Fibroblast of the conjunctiva (primary cell): ENCODE measurements around the gene TUBGCP5.
A peak's percentile ranks its signal among the peaks of the same experiment; 100 is the strongest.
"Not testable (repeated sequence)": the region's sequence is repeated elsewhere in the genome, so short reads cannot be mapped to it uniquely, and the experiment has no call there.

ENCODE experiments used
- DNase-seq: peaks from one replicate; pipeline ENCODE4 v3.0.0-alpha.2; 2010; ENCODE audit warnings: low read depth

TUBGCP5 gene

DNA sequence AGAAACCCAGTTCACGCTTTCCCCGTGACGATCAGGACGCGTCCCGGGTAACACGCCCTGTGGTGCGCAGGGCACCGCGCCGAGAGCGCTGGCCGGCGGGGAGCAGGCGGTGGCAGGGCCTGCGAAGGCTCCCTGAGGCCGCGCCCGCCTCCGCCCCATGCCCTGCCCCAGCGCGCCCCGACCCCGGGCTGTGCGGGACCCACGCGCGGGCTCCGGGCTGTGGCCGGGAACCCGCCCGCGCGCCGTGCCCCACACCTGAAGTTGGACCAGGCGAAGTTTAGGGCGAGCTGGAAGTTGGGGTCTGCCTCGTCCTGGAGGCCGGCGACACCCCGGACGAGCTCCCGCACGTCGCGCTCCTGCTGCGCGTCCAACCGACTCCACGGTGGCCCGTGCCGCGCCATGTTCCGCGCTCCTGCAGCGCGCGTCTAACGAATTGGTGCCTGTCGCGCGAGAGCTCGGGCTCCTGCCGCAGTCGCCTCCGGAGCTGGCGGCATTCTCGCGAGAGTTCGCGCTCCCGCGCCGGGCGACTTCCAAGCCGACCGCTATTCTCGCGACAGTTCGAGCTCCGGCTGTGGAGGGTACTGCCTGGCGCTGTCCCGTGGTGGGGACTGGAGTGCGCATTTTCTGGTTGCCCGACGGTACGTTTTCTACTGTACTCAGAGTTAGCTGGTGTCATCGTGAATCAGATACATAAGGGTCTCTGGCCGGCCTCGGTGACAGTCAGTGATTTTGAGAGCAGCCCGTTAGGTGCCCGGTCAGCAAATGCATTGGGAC, at the start of gene TUBGCP5:
Gene TUBGCP5, minus strand, starts transcription at position 427 of the 774 bp plus-strand sequence. Its CDS starts 26 bp downstream, at position 401.
- peak; percentile 97 for DNase-seq

DNA sequence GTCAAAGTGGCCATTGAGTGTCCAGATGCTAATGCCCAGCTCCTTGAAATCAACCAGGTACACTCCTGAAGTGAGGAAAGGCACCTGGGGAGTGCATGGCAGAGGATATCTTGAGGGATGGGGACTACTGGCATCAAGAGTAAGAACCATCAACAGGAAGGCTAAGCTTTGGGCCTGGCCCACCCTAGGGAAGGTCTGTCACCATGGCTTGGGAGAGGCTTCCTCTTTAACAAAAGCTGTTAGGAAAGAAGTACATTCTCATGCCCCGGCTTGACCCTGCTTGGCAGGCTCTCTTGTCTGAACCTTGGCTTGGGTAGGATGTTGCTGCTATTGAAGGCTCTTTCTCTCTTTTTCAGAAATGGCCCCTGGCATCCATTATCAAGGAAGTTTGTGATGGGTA, 43.7 kb upstream of the TUBGCP5 start:
- no peak for DNase-seq

DNA sequence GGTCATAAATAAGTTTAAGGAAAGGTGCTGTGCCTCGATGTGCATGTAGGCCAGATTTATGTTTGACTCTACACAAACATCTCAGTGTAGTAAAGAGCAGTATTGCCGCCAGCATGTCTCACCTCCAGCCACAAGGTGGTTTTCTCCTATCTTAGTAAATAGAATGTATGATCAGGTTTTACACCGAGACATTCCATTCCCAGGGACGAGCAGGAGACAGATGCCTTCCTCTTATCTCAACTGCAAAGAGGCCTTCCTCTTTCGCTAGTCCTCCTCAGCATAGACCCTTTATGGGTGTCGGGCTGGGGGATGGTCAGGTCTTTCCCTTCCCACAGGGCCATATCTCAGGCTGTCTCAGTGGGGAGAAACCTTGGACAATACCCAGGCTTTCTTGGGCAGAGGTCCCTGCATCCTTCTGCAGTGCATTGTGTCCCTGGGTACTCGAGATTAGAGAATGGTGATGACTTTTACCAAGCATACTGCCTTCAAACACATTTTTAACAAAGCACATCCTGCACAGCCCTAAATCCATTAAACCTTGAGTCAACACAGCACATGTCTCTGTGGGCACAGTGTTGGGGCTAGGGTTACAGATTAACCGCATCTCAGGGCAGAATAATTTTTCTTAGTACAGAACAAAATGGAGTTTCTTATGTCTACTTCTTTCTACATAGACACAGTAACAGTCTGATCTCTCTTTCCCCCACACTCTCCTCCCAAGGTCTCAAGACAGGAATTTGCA, 42.8 kb upstream of the TUBGCP5 start:
- not testable (repeated sequence) for DNase-seq

DNA sequence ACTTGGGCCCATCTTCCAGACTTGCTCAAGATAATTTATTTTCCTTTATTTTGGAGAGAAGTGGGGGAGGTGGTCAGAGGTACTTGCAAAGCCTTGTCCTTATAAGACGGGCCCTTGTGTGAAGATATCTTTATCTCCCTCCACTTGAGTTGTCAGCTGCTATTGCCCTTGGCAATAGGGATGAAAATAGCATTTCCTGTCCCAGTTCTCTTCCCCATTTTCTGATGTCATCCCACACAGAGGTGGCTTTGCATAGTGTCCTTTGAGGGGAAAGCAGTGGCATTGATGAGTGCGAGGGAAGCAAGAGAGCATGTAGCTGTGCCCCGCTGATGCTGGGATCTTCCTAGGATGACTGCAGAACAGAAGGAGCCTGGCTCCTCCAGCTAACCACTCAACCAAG, 41.9 kb upstream of the TUBGCP5 start:
- no peak for DNase-seq

DNA sequence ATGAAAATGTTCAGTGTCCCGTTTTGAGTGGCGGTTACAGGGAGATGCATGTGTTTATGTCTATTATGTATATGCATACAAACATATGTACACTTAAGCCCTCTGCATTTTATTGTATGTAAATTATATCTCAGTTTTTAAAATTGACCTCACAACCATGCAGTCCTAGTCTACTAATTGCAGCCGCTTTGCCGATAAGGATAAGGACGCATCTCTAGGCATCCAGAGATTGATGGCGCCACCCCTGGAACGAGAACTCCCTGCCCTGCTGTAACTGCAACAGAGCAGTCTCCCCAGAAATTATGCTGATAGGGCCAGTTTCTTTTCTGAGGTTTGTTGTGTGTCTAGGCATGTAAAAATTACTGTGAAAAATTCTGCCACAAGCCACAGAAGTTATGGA, 40.4 kb upstream of the TUBGCP5 start:
- DNase-seq: no peak

DNA sequence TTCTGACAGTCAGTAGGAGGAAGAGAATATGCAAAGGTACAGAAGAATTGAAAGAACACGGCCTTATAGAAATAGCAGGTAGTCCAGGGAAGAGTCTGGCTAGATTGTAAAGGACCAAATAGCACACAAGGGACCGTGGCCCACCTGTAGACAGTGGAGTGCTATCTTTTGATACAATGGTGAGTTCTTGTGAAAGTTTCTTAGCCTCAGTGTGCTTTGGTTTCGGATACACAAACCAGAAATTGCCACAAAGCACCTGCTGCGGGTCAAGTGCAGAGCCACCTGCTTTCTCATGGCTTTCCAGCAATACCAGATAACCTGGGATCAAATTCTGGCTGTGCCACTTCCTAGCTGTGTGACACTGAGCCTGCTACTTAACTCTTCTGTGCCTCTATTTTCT, 36.6 kb upstream of the TUBGCP5 start:
- no peak for DNase-seq

DNA sequence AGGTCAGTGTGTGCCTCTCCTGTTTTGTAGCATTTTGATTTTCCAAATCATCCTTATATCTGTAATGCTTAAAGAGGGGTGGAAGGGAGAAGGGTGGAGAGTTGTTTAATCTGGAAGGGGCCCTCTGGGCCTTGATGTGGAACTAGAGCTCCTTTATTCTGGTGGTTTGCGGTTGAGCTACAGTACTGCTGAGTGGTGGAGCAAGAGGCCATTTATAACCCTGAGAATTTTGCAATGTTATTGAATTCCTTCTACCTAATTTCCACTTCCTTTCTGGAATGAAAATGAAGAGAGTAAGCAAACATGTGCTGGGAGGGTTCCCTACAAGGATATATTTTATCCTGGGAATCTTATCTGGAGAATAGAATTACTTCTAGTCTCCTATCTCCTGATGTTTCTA, 35.3 kb upstream of the TUBGCP5 start:
- no peak for DNase-seq

DNA sequence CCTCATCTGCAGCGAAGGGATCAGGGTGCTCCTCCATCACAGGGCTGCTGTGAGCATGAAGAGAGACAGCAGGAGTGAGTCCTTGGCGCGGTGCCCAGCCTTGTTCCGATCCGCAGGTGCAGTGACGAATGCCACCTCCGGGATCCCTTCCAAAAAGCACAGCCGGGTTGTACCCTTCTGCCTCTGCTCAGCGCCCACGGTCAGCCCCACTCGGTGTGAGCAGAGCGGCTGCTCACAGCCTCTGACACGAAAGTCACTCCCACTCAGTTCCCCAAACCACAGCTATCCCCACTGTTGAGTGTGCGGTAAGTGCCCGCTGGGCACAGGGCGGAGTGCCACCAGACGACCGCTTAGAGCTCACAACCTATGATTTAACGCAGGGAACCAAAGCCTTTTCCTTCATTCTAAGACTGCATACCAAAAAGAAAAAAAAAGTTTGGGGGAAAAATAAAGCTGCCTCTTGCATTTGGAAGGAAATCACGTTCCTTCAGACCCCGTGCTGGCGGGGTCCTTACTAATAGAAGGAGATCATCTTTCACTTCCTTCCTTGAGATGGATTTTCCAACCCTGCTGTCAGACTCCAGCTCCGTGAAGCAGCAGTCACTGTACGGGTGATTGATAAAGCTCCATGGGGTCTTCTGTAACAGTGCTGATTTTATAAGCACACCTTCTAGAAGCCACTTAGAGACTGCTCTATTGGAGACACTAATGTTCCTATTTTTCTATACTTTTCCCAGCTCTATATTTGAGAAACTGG, 34.7 kb upstream of the TUBGCP5 start:
- no peak for DNase-seq

DNA sequence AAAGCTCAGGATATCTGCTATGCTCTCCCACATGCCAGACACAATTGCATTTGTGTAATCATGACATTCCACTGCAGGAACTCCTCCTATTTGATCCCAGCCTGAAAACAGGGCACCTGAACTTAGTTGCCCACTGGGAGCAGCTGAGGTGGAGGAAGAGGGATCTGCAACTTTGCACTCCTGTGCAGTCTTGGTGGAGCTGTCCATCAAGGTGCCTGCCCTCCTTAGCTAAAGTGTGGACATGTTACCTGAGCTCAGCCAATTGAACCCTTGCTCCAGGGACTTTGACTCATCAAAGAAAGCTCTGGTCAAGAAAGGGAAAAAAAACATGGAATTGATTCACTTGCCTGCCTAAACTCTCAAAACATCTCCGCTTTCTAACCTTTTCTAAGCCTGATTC, 33.3 kb upstream of the TUBGCP5 start:
- DNase-seq: no peak

DNA sequence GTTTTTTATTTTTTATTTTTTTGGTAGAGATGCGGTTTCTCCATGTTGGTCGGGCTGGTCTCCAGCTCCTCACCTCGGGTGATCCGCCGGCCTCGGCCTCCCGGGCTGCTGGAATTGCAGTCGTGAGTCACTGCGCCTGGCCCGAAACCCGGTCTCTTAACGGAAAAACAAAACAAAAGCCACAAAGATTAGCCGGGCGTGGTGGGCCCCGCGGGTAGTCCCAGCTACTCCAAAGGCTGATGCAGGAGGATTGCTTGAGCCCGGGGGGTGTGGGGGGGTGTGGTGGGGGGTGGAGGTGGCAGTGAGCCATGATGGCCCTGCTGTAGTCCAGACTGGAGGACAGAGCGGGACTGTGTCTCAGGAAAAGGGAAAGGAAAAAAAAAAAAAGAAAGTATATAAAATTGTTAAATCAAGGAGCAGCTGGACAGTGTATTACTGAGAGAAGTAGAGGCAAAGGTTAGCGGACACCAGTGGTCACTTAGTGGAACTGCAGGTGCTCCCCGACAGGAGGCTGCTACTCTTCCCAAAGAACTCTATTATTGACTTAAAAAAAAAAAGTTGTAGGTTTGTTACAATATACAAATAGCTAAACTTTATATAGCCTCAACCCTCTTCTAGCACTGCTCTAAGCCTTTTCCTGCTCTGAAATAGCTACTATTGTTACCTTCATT, 30.3 kb upstream of the TUBGCP5 start:
- DNase-seq: no peak

DNA sequence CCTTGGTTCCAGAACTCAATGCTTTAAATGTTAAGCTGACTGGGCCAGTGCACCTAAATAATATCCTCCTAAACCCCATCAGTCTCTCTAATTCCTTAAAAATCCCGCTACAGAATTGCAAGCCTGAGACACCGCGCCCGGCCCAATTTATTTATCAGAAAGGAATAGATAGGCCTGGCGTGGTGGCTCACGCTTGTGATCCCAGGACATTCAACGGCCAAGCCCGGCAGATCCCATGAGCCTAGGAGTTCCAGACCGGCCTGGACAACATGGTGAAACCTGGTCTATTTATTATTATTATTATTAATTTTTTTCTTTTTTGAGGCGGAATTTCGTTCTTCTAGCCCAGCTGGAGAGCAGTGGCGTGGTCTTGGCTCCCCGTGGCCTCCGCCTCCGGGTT, 28.0 kb upstream of the TUBGCP5 start:
- DNase-seq: no peak

DNA sequence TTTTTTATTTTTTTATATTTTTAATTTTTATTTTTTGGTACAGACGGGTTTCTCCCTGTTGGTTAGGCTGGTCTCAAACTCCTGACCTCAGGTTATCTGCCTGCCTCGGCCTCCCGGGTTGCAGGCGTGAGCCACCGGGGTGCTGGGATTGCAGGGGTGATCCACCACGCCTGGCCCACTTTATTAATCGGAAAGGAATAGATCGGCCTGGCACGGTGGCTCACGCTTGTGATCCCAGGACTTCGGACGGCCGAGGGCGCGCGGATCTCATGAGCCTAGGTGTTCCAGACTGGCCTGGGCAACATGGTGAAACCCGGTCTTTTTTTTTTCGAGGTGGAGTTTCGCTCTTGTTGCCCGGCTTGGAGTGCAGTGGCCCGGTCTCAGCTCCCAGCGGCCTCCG, 26.5 kb upstream of the TUBGCP5 start:
- no peak for DNase-seq

DNA sequence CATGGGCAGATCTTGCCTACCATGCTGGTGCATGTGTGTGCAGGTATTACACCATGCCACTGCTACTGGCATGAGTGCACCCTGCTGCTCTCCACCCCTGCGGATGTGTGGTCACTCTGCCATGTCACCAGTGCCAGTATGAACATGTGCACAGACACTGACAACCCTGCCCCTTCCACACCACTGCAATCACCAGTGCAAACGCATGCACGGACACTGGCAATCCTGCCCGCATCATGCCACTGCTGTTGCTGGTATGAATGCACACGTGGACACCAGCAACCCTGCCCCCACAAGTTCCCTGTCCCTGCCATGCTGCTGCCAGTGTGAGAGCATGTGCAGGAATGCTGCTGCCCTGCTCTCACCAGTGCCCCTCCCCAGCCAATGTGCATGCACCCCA, 24.8 kb upstream of the TUBGCP5 start:
- DNase-seq: no peak

DNA sequence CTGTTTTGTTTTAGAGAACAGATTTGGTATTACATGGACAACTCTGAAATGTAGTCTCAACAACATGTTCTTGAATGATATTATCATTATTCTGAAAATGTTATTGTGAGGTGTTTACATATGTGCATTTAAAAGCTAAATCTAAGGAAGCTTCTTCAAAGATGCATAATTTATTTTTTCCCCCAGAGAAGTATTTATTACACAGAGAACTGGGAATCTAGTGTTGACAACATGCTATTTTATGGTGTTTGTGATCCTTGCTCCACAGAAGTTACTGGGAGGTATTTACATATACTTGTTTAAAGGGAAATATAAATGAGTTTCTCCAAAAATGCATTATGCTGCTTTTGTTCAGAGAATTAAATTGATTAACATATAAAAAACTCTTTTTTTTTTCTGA, 18.3 kb upstream of the TUBGCP5 start:
- DNase-seq: no peak

DNA sequence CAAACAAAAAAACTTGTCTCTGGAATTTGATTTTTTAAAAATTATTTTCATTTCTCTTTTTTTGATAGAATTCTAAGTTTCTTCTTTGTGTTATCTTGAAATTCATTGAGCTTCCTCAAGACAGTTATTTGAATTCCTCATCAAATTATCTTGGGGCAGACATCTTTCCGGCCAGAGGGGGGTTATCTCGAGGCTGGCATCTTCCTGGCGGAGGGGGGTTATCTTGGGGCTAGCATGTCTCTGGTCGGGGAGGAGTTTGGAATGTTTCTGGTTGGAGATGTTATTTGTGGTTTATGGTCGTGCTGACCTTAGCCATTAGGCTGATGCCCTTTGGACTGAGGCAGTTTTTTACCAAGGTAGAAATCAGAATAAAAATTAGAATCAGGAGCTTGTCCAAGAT, 15.9 kb upstream of the TUBGCP5 start:
- no peak for DNase-seq

DNA sequence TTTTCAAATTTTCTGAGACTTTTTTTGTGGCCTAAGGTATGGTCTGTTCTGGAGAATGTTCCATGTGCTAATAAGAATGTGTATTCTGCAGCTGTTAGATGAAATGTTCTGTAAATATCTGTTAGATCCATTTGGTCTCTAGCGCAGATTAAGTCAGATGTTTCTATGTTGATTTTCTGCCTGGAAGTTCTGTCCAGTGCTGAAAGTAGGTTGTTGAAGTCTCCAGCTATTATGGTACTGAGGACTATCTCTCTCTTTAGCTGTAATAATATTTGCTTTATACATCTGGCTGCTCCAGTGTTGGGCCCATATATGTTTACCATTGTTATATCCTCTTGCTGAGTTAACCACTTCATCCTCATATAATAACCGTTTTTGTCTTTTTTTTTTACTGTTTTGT, 13.2 kb upstream of the TUBGCP5 start:
- DNase-seq: no peak

DNA sequence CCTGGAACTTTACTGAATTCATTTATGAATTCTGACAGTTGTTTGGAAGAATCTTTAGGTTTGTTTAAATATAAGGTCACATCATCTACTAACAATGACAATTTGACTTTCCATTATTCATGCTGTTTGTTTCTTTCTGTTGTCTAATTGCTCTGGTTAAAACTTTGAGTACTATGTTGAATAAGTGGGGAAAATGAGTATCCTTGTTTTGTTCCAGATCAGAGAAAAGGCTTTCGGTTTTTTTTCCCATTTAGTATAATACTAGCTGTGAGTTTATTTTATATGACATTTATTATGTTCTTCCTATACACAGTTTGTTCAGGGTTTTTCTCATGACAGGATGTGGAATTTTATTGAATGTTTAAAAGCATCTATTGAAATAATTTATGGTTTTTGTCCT, 11.3 kb upstream of the TUBGCP5 start:
- no peak for DNase-seq

DNA sequence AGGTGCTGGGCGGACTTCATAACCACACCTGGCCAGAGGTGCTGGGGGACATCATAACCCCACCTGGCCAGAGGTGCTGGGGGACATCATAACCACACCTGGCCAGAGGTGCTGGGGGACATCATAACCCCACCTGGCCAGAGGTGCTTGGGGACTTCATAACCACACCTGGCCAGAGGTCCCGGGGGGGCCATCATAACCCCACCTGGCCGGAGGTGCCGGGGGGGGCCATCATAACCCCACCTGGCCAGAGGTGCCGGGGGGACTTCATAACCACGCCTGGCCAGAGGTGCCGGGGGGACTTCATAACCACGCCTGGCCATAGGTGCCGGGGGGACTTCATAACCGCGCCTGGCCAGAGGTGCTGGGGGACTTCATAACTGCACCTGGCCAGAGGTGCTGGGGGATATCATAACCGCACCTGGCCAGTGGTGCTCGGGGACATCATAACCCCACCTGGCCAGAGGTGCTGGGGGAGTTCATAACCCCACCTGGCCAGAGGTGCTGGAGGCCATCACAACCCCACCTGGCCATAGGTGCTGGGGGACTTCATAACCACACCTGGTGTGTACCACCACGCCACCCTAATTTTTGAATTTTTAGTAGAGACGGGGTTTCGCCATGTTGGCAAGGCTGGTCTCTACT, 10.7 kb upstream of the TUBGCP5 start:
- DNase-seq: no peak

DNA sequence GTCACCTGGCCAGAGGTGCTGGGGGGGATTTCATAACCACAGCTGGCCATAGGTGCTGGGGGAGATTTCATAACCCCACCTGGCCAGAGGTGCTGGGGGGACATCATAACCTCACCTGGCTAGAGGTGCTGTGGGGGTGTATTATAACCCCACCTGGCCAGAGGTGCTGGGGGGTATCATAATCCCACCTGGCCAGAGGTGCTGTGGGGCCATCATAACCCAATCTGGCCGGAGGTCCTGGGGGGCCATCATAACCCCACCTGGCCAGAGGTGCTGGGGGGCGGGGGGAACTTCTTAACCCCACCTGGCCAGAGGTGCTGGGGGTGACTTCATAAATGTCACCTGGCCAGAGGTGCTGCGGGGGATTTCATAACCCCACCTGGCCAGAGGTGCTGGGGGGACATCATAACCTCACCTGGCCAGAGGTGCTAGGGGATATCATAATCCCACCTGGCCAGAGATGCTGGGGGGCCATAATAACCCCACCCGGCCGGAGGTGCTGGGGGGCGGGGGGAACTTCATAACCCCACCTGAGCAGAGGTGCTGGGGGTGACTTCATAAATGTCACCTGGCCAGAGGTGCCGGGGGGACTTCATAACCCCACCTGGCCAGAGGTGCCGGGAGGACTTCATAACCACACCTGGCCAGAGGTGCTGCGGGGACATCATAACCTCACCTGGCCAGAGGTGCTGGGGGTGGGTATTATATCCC, 9.4 kb upstream of the TUBGCP5 start:
- not testable (repeated sequence) for DNase-seq

DNA sequence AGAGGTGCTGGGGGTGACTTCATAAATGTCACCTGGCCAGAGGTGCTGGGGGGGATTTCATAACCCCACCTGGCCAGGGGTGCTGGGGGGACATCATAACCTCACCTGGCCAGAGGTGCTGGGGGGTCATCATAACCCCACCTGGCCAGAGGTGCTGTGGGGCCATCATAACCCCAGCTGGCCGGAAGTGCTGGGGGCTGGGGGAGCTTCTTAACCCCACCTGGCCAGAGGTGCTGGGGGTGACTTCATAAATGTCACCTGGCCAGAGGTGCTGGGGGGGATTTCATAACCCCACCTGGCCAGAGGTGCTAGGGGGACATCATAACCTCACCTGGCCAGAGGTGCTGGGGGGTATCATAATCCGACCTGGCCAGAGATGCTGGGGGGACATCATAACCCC, 4.6 kb upstream of the TUBGCP5 start:
- not testable (repeated sequence) for DNase-seq

DNA sequence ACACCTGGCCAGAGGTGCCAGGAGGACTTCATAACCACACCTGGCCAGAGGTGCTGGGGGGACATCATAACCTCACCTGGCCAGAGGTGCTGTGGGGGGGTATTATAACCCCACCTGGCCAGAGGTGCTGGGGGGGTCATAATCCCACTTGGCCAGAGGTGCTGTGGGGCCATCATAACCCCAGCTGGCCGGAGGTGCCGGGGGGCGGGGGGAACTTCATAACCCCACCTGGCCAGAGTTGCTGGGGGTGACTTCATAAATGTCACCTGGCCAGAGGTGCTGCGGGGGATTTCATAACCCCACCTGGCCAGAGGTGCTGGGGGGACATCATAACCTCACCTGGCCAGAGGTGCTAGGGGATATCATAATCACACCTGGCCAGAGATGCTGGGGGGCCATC, 4.2 kb upstream of the TUBGCP5 start:
- DNase-seq: not testable (repeated sequence)
